HG03558 (cell line): ENCODE results near the gene TBKBP1.

Experiments used
- ATAC-seq: cut with Tn5 transposase; IDR thresholded peaks from one replicate; pipeline ENCODE4 v1.9.1; 2021; ENCODE audit warnings: moderate number of reproducible peaks; ENCODE audit not compliant: unreplicated experiment; ENCODE audit errors: extremely low read depth

Gene TBKBP1

GRCh38 chr17:47745037-47745380, 51.0 kb downstream of the TBKBP1 start:
- ATAC-seq: no peak

- ATAC-seq: no peak
These were observed 57.5 kb downstream of the TBKBP1 start for GRCh38 chr17:47751471-47751870.

GRCh38 chr17:47757386-47757785, 63.4 kb downstream of the TBKBP1 start:
- ATAC-seq: no peak

GRCh38 chr17:47760409-47761140, 66.6 kb downstream of the TBKBP1 start:
- ATAC-seq: no peak
